HG02623 (cell line): ENCODE data around the gene SOX2.
"Not testable (repeated sequence)": the region's sequence is repeated elsewhere in the genome, so short reads cannot be mapped to it uniquely, and the experiment has no call there.

Source experiments
- ATAC-seq: cut with Tn5 transposase; IDR thresholded peaks from one replicate; pipeline ENCODE4 v1.9.1; 2021; ENCODE audit warnings: moderate library complexity; ENCODE audit not compliant: unreplicated experiment

The SOX2 gene

DNA sequence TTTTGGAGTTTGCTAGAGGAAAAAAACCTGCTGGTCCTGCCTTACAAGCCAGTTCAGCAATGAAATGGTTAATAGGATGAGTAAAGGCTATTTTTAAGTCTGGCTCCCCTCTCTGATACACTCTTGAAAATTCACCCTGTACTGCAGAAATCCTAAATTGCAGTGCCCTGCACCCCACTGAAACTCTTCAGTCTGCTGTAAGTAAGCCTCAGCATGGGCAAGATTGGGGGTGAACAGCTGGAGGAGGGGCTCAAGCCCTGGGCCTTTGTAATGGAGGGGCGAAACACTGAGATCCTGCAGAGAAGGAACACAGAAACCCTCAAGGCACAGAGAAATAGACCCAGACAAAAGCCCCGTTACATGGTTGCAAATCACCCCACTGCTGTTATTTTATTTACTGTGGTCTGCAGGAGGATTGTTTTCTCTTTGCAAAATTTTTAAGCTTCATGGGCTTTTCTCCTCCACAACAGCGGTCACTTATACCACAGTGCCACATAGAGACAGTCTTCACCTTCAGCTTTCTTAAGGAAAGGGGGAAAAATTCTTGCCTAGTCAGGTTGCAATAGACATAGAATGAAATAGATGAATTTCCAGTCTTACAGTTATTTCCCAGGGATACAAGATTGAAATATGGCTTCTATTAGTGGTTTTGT lies 45.0 kb downstream of the SOX2 start:
- no peak for ATAC-seq

DNA sequence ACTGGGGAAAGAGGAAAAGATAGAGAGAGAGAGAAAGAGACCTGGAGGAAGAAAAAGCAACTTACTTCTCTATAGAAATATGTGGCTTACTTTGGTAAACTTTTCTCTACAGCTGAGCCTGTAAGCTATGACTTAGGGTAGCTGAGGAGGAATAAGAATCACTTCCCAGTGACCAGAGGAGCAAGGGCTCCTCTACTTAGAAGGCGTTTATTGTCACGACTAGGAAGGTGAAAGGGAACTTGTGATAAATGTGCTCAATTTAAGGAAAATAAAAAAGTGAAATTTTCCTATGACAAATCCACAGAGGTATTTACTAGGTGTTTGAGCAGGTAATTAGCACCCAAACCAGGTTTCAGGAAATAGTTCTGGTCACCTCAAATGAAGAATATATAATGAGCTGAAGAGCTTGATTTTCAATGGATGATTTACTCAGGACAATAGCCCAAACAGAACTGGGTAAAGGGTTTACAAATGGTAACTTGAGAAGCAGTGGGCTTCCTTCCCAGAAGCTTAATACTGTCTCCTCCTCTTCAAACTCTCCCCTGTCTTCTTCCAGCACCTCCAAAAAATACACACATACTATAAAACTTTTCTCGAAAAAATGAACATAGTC lies 46.1 kb downstream of the SOX2 start:
- ATAC-seq: no peak

DNA sequence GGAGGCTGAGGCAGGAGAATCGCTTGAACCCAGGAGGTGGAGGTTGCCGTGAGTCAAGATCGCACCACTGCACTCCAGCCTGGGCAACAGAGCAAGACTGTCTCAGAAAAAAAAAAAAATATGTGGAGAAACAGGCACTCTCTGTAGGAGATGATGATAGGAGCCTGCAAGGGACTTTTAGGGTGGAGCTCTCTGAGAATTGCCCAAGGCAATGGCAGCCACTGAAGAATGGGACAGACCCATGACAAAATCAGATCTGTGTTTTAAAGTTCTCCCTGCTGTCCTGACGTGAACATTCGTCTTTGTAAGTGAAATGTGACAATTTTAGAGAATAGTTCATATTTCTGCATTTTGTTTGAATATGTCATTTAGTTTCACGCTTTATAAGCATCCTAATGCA lies 50.2 kb downstream of the SOX2 start:
- ATAC-seq: no peak

DNA sequence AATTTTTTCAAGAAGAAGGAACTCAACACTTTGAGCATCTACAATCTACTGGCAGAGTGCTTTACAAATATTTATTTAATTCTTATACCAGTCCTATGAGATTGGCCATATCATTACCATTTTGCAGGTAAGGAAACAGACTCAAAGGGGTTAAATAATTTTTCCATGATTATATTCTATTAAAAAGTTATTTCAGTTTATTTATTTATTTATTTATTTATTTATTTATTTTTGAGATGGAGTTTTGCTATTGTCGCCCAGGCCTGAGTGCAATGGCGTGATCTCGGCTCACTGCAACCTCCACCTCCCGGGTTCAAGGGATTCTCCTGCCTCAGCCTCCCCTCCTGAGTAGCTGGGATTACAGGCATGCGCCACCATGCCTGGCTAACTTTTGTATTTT lies 52.3 kb downstream of the SOX2 start:
- ATAC-seq: not testable (repeated sequence)
